NCI-H460 (cell line): Measurements from ENCODE around the gene OPRPN. TPM values are rescaled to one million over a fixed set of nuclear protein-coding genes. Genes with fewer than 3 reads are reported as not detected.

Source experiments
- total RNA-seq: library from RNA; depleted of rRNA; stranded (reverse); fragments of >200 nt; shearing (Covaris generic); gene quantifications from 2 replicates; pipeline ENCODE4 v1.2.3, GENCODE V29; 2014; rRNA removed

OPRPN gene
- total RNA-seq, 1 experiment from 2014 or later: not detected

Other genes starting within 250 kb of the OPRPN start
- not detected in 2 replicates for gene PRR27, start 243.7 kb upstream of the OPRPN start, total RNA-seq
- gene ODAM, start 202.2 kb upstream of the OPRPN start, total RNA-seq: not detected in 2 replicates
- not detected in 2 replicates for gene FDCSP, start 171.8 kb upstream of the OPRPN start, total RNA-seq
- not detected in 2 replicates for gene CSN3, start 155.3 kb upstream of the OPRPN start, total RNA-seq
- not detected in 2 replicates for gene CABS1, start 63.0 kb upstream of the OPRPN start, total RNA-seq
- gene SMR3A, start 37.2 kb upstream of the OPRPN start, total RNA-seq: not detected in 2 replicates
- not detected in 2 replicates for gene SMR3B, start 14.8 kb upstream of the OPRPN start, total RNA-seq
- not detected in 2 replicates for gene MUC7, start 74.3 kb downstream of the OPRPN start, total RNA-seq
- not detected in 2 replicates for gene AMTN, start 120.6 kb downstream of the OPRPN start, total RNA-seq
- not detected in 2 replicates for gene AMBN, start 194.3 kb downstream of the OPRPN start, total RNA-seq
- gene ENAM, start 230.8 kb downstream of the OPRPN start, total RNA-seq: not detected in 2 replicates